Measurements from ENCODE around the gene ZFP37.

The ZFP37 gene

GRCh38 chr9:113005777-113006176, 50.7 kb downstream of the ZFP37 start:
- no peak overlapping the region for H2BK12ac ChIP-seq (ENCODE audit: low read length)
- H3K4me3 ChIP-seq (ENCODE audit: low read depth, low read length): no peak overlapping the region
- H2BK5ac ChIP-seq (ENCODE audit: low read depth, low read length, poor library complexity): no peak overlapping the region
- H2AFZ ChIP-seq (ENCODE audit: insufficient read depth, low read length, poor library complexity): no peak overlapping the region
- no peak overlapping the region for H3K9ac ChIP-seq (ENCODE audit: low read length)
- H4K8ac ChIP-seq (ENCODE audit: low read depth, low read length): no peak overlapping the region
- WGBS (ENCODE audit: extremely low coverage, insufficient coverage, insufficient read length): no CpG with 5 or more reads among the region's 1 CpG
- H2AK5ac ChIP-seq (ENCODE audit: low read length): no peak overlapping the region
- no peak overlapping the region for H2BK120ac ChIP-seq (ENCODE audit: insufficient read depth, low read length, poor library complexity)
- peaks cover 2% of the 10 kb centered on the region for H3K9me3 ChIP-seq (ENCODE audit: insufficient read depth, low read depth, low read length)
- no peak overlapping the region for H3K27ac ChIP-seq (ENCODE audit: low read depth, low read length)
- H3K36me3 ChIP-seq (ENCODE audit: control insufficient read depth in 1 of 2, insufficient read depth in 2 of 2, low read length in 2 of 2): no peaks in the 10 kb centered on the region
- H3K27me3 ChIP-seq (ENCODE audit: insufficient read depth, low read length): no peaks in the 10 kb centered on the region
- no peak overlapping the region for H4K91ac ChIP-seq (ENCODE audit: low read depth, low read length)
- H3K4me1 ChIP-seq (ENCODE audit: control insufficient read depth in 1 of 2, insufficient read depth in 2 of 2, low read length in 2 of 2): no peaks in the 10 kb centered on the region
- H3K14ac ChIP-seq (ENCODE audit: low read length): no peak overlapping the region
- H3K4ac ChIP-seq (ENCODE audit: low read depth, low read length): no peak overlapping the region
- H3K4me2 ChIP-seq (ENCODE audit: low read length): no peak overlapping the region
- DNase-seq: no peak
- H4K12ac ChIP-seq (ENCODE audit: low read depth, low read length): no peak overlapping the region
- no peak overlapping the region for H3K23ac ChIP-seq (ENCODE audit: low read length)
- no peak overlapping the region for H3K18ac ChIP-seq (ENCODE audit: low read length)
- no peaks in the 10 kb centered on the region for H3K79me1 ChIP-seq (ENCODE audit: low read length)
- no peaks in the 10 kb centered on the region for H3K79me2 ChIP-seq (ENCODE audit: control insufficient read depth, insufficient read depth, low read length, poor library complexity)

GRCh38 chr9:112997236-112997941, 59.1 kb downstream of the ZFP37 start:
- H3K4me2 ChIP-seq (ENCODE audit: low read length): no peak overlapping the region
- no peak overlapping the region for H3K27ac ChIP-seq (ENCODE audit: low read depth, low read length)
- H2AFZ ChIP-seq (ENCODE audit: insufficient read depth, low read length, poor library complexity): no peak overlapping the region
- peaks cover 0 to 1% of the 10 kb centered on the region in 2 experiments for H3K36me3 ChIP-seq (ENCODE audit: control insufficient read depth in 1 of 2, insufficient read depth in 2 of 2, low read length in 2 of 2)
- WGBS (ENCODE audit: extremely low coverage, insufficient coverage, insufficient read length): no CpG with 5 or more reads among the region's 8 CpGs
- H3K9ac ChIP-seq (ENCODE audit: low read length): no peak overlapping the region
- H3K79me2 ChIP-seq (ENCODE audit: control insufficient read depth, insufficient read depth, low read length, poor library complexity): no peaks in the 10 kb centered on the region
- no peak overlapping the region for H3K23ac ChIP-seq (ENCODE audit: low read length)
- H4K8ac ChIP-seq (ENCODE audit: low read depth, low read length): no peak overlapping the region
- no peak overlapping the region for H3K18ac ChIP-seq (ENCODE audit: low read length)
- H3K9me3 ChIP-seq (ENCODE audit: insufficient read depth, low read depth, low read length): peaks cover 11% of the 10 kb centered on the region
- no peak overlapping the region for H4K12ac ChIP-seq (ENCODE audit: low read depth, low read length)
- H3K27me3 ChIP-seq (ENCODE audit: insufficient read depth, low read length): no peaks in the 10 kb centered on the region
- H3K4ac ChIP-seq (ENCODE audit: low read depth, low read length): no peak overlapping the region
- H2BK120ac ChIP-seq (ENCODE audit: insufficient read depth, low read length, poor library complexity): no peak overlapping the region
- no peak overlapping the region for H3K4me3 ChIP-seq (ENCODE audit: low read depth, low read length)
- H2BK12ac ChIP-seq (ENCODE audit: low read length): no peak overlapping the region
- no peak overlapping the region for H2BK5ac ChIP-seq (ENCODE audit: low read depth, low read length, poor library complexity)
- no peak overlapping the region for H3K14ac ChIP-seq (ENCODE audit: low read length)
- DNase-seq: no peak
- H3K4me1 ChIP-seq (ENCODE audit: control insufficient read depth in 1 of 2, insufficient read depth in 2 of 2, low read length in 2 of 2): peaks cover 0 to 2% of the 10 kb centered on the region in 2 experiments
- no peak overlapping the region for H2AK5ac ChIP-seq (ENCODE audit: low read length)
- no peak overlapping the region for H4K91ac ChIP-seq (ENCODE audit: low read depth, low read length)
- no peaks in the 10 kb centered on the region for H3K79me1 ChIP-seq (ENCODE audit: low read length)
